Osteoblast (primary cell): ENCODE results near the gene BMPR1B. TPM values are rescaled to one million over a fixed set of nuclear protein-coding genes. Genes with fewer than 3 reads are reported as not detected.

Experiments used
- DNase-seq: peaks from one replicate; pipeline ENCODE4 v3.0.0; 2011; ENCODE audit warnings: low spot score, mixed read lengths; ENCODE audit not compliant: insufficient read length; ENCODE audit errors: missing footprints
- H2AFZ ChIP-seq: 2 replicates; pipeline ENCODE4 v1.6.0; 2011; ENCODE audit warnings: mild to moderate bottlenecking, low read length
- H3K27ac ChIP-seq: 2 replicates; pipeline ENCODE4 v1.5.1; 2011; ENCODE audit warnings: mild to moderate bottlenecking, low read depth, low read length, moderate library complexity
- H3K27me3 ChIP-seq: 2 replicates; pipeline ENCODE4 v1.6.0; 2012; ENCODE audit warnings: mild to moderate bottlenecking, control low read depth, inconsistent platforms, low read length, moderate library complexity; ENCODE audit not compliant: insufficient read depth
- H3K36me3 ChIP-seq: 2 replicates; pipeline ENCODE4 v1.5.1; 2011; ENCODE audit warnings: mild to moderate bottlenecking, low read length, control low read depth, moderate library complexity; ENCODE audit not compliant: insufficient read depth
- H3K4me1 ChIP-seq: 2 replicates; pipeline ENCODE4 v1.5.1; 2011; ENCODE audit warnings: mild to moderate bottlenecking, low read length, control low read depth, moderate library complexity; ENCODE audit not compliant: insufficient read depth
- H3K4me2 ChIP-seq: 2 replicates; pipeline ENCODE4 v1.6.0; 2011; ENCODE audit warnings: mild to moderate bottlenecking, low read length; ENCODE audit not compliant: insufficient read depth
- H3K4me3 ChIP-seq: fragments of 200-600 bp; sonication (generic); 3 replicates; pipeline ENCODE4 v1.5.1; 2012; ENCODE audit warnings: mild to moderate bottlenecking, low read length, inconsistent platforms; ENCODE audit not compliant: insufficient read depth
- H3K79me2 ChIP-seq: 2 replicates; pipeline ENCODE4 v1.6.0; 2012; ENCODE audit warnings: mild to moderate bottlenecking, low read length, control low read depth, inconsistent platforms; ENCODE audit not compliant: insufficient read depth
- H3K9me3 ChIP-seq: 2 replicates; pipeline ENCODE4 v1.5.1; 2011; ENCODE audit warnings: low read depth, low read length, control low read depth
- H4K20me1 ChIP-seq: 2 replicates; pipeline ENCODE4 v1.6.0; 2012; ENCODE audit warnings: mild to moderate bottlenecking, low read length, control low read depth; ENCODE audit not compliant: insufficient read depth
- CTCF ChIP-seq: IDR thresholded peaks from 2 replicates; pipeline ENCODE4 v1.5.1; 2011; ENCODE audit warnings: mild to moderate bottlenecking, low read depth, low read length, moderate library complexity; ENCODE audit errors: extremely low read depth
- total RNA-seq: library from RNA; depleted of rRNA; stranded (reverse); fragments of >200 nt; gene quantifications from 2 replicates; pipeline ENCODE4 v1.2.3, GENCODE V29; 2012

The BMPR1B gene
- total RNA-seq, 1 donor = 2.5 TPM

GRCh38 chr4:94920369-94920768, 162.6 kb downstream of the BMPR1B start:
- H3K4me2 ChIP-seq = no peak overlapping the region
- H3K27ac ChIP-seq = no peak overlapping the region
- DNase-seq = no peak
- H3K27me3 ChIP-seq = no peaks in the 10 kb centered on the region
- H3K79me2 ChIP-seq = no peaks in the 10 kb centered on the region
- no peak overlapping the region for H3K4me3 ChIP-seq
- H3K9me3 ChIP-seq = no peaks in the 10 kb centered on the region
- no peak overlapping the region for H2AFZ ChIP-seq
- no peaks in the 10 kb centered on the region for H3K4me1 ChIP-seq
- no peaks in the 10 kb centered on the region for H3K36me3 ChIP-seq
- no peak for TF ChIP-seq CTCF
- no peaks in the 10 kb centered on the region for H4K20me1 ChIP-seq

- no peaks in the 10 kb centered on the region for H3K36me3 ChIP-seq
Observed at GRCh38 chr4:94924566-94924965, 166.8 kb downstream of the BMPR1B start.

GRCh38 chr4:94925764-94926347, 168.1 kb downstream of the BMPR1B start:
- no peak overlapping the region for H2AFZ ChIP-seq
- DNase-seq = no peak
- no peaks in the 10 kb centered on the region for H3K4me1 ChIP-seq
- no peaks in the 10 kb centered on the region for H3K79me2 ChIP-seq
- H3K4me3 ChIP-seq = no peak overlapping the region
- no peak overlapping the region for H3K4me2 ChIP-seq
- H3K27ac ChIP-seq = no peak overlapping the region
- TF ChIP-seq CTCF = no peak
- no peaks in the 10 kb centered on the region for H3K36me3 ChIP-seq
- H4K20me1 ChIP-seq = no peaks in the 10 kb centered on the region
- H3K27me3 ChIP-seq = no peaks in the 10 kb centered on the region
- H3K9me3 ChIP-seq = no peaks in the 10 kb centered on the region

More at GRCh38 chr4:94924566-94924965, 166.8 kb downstream of the BMPR1B start:
- Histone ChIP-seq H3K4me2 (no peak overlapping the region), H2AFZ (no peak overlapping the region), H3K27me3 (no peaks in the 10 kb centered on the region), H3K27ac (no peak overlapping the region), H4K20me1 (no peaks in the 10 kb centered on the region), H3K4me1 (no peaks in the 10 kb centered on the region), H3K4me3 (no peak overlapping the region), H3K79me2 (no peaks in the 10 kb centered on the region), H3K9me3 (no peaks in the 10 kb centered on the region)
- DNase-seq = no peak
- TF ChIP-seq CTCF = no peak

GRCh38 chr4:94926936-94927335, 169.2 kb downstream of the BMPR1B start:
- no peak overlapping the region for H3K4me3 ChIP-seq
- no peaks in the 10 kb centered on the region for H3K36me3 ChIP-seq
- H2AFZ ChIP-seq = no peak overlapping the region
- no peak overlapping the region for H3K4me2 ChIP-seq
- DNase-seq = no peak
- no peaks in the 10 kb centered on the region for H3K9me3 ChIP-seq
- H4K20me1 ChIP-seq = no peaks in the 10 kb centered on the region
- no peaks in the 10 kb centered on the region for H3K4me1 ChIP-seq
- H3K79me2 ChIP-seq = no peaks in the 10 kb centered on the region
- no peaks in the 10 kb centered on the region for H3K27me3 ChIP-seq
- TF ChIP-seq CTCF = no peak
- H3K27ac ChIP-seq = no peak overlapping the region
